ENCODE data around the gene LAMA5. TPM values are rescaled to one million over a fixed set of nuclear protein-coding genes. Genes with fewer than 3 reads are reported as not detected.
A peak's percentile ranks its signal among the peaks of the same experiment; 100 is the strongest.

LAMA5 gene
- total RNA-seq, 2 experiments from 2014 or later = 0.33 to 0.63 TPM

- ChIA-PET CTCF (no interaction called here), POLR2A (no interaction called here)
- no peak overlapping the region for H3K27ac Mint-ChIP-seq
- no peaks in the 10 kb centered on the region for H3K27me3 Mint-ChIP-seq
- peaks cover 9% of the 10 kb centered on the region for H3K36me3 Mint-ChIP-seq (ENCODE audit: low read depth)
- no peak overlapping the region for H3K4me3 Mint-ChIP-seq
- H3K9me3 Mint-ChIP-seq = no peaks in the 10 kb centered on the region
- DNase-seq = no peak
- no peaks in the 10 kb centered on the region for H3K4me1 Mint-ChIP-seq
These were observed 54.1 kb downstream of the LAMA5 start for GRCh38 chr20:62313021-62313420.

- no peak overlapping the region for H3K27ac Mint-ChIP-seq
- no peak for DNase-seq
- CTCF ChIA-PET = no interaction called here
- H3K9me3 Mint-ChIP-seq = no peaks in the 10 kb centered on the region
- H3K36me3 Mint-ChIP-seq (ENCODE audit: low read depth) = peaks cover 13% of the 10 kb centered on the region
- no peaks in the 10 kb centered on the region for H3K4me1 Mint-ChIP-seq
- H3K4me3 Mint-ChIP-seq = no peak overlapping the region
- no peaks in the 10 kb centered on the region for H3K27me3 Mint-ChIP-seq
- POLR2A ChIA-PET = no interaction called here
These were observed 54.5 kb downstream of the LAMA5 start for GRCh38 chr20:62312662-62312977.

- Mint-ChIP-seq H3K4me1 (no peaks in the 10 kb centered on the region), H3K4me3 (no peak overlapping the region), H3K27ac (no peak overlapping the region), H3K9me3 (no peaks in the 10 kb centered on the region), H3K27me3 (no peaks in the 10 kb centered on the region), H3K36me3 (ENCODE audit: low read depth) (peaks cover 13% of the 10 kb centered on the region)
- ChIA-PET CTCF (no interaction called here), POLR2A (no interaction called here)
- DNase-seq = no peak
These were observed 55.1 kb downstream of the LAMA5 start for GRCh38 chr20:62311832-62312661.

- no peaks in the 10 kb centered on the region for H3K27me3 Mint-ChIP-seq
- CTCF ChIA-PET = no interaction called here
- POLR2A ChIA-PET = no interaction called here
- peaks cover 16% of the 10 kb centered on the region for H3K36me3 Mint-ChIP-seq (ENCODE audit: low read depth)
- no peak for DNase-seq
- H3K4me1 Mint-ChIP-seq = no peaks in the 10 kb centered on the region
- H3K4me3 Mint-ChIP-seq = no peak overlapping the region
- no peak overlapping the region for H3K27ac Mint-ChIP-seq
- H3K9me3 Mint-ChIP-seq = no peaks in the 10 kb centered on the region
These were observed 56.0 kb downstream of the LAMA5 start for GRCh38 chr20:62311150-62311549.

GRCh38 chr20:62310757-62311121 is 56.4 kb downstream of the LAMA5 start:
- CTCF ChIA-PET = no interaction called here
- no peaks in the 10 kb centered on the region for H3K4me1 Mint-ChIP-seq
- H3K27me3 Mint-ChIP-seq = no peaks in the 10 kb centered on the region
- no peak overlapping the region for H3K27ac Mint-ChIP-seq
- POLR2A ChIA-PET = no interaction called here
- H3K4me3 Mint-ChIP-seq = no peak overlapping the region
- no peak for DNase-seq
- H3K36me3 Mint-ChIP-seq (ENCODE audit: low read depth) = peaks cover 19% of the 10 kb centered on the region
- no peaks in the 10 kb centered on the region for H3K9me3 Mint-ChIP-seq

- no peak overlapping the region for H3K27ac Mint-ChIP-seq
- no peak for DNase-seq
- H3K36me3 Mint-ChIP-seq (ENCODE audit: low read depth) = peaks cover 24% of the 10 kb centered on the region
- H3K4me1 Mint-ChIP-seq = peaks cover 6% of the 10 kb centered on the region
- no peak overlapping the region for H3K4me3 Mint-ChIP-seq
- ChIA-PET CTCF (no interaction called here), POLR2A (no interaction called here)
- H3K27me3 Mint-ChIP-seq = no peaks in the 10 kb centered on the region
- no peaks in the 10 kb centered on the region for H3K9me3 Mint-ChIP-seq
These were observed 57.0 kb downstream of the LAMA5 start for GRCh38 chr20:62309947-62310756.

- H3K36me3 Mint-ChIP-seq (ENCODE audit: low read depth) = peaks cover 30% of the 10 kb centered on the region
- CTCF ChIA-PET = no interaction called here
- H3K27me3 Mint-ChIP-seq = no peaks in the 10 kb centered on the region
- no peaks in the 10 kb centered on the region for H3K9me3 Mint-ChIP-seq
- H3K27ac Mint-ChIP-seq = no peak overlapping the region
- POLR2A ChIA-PET = no interaction called here
- H3K4me1 Mint-ChIP-seq = peaks cover 13% of the 10 kb centered on the region
- H3K4me3 Mint-ChIP-seq = no peak overlapping the region
- DNase-seq = no peak
These were observed 57.7 kb downstream of the LAMA5 start for GRCh38 chr20:62309198-62309944.

- no peak for DNase-seq
- H3K4me3 Mint-ChIP-seq = no peak overlapping the region
- H3K27me3 Mint-ChIP-seq = no peaks in the 10 kb centered on the region
- H3K4me1 Mint-ChIP-seq = peaks cover 22% of the 10 kb centered on the region
- H3K36me3 Mint-ChIP-seq (ENCODE audit: low read depth) = peaks cover 40% of the 10 kb centered on the region
- CTCF ChIA-PET = no interaction called here
- no peak overlapping the region for H3K27ac Mint-ChIP-seq
- POLR2A ChIA-PET = no interaction called here
- no peaks in the 10 kb centered on the region for H3K9me3 Mint-ChIP-seq
These were observed 58.9 kb downstream of the LAMA5 start for GRCh38 chr20:62308102-62308822.

GRCh38 chr20:62307226-62308101 is 59.6 kb downstream of the LAMA5 start:
- POLR2A ChIA-PET = no interaction called here
- Mint-ChIP-seq H3K27me3 (no peaks in the 10 kb centered on the region), H3K4me1 (peaks cover 22% of the 10 kb centered on the region), H3K36me3 (ENCODE audit: low read depth) (peaks cover 40% of the 10 kb centered on the region), H3K9me3 (no peaks in the 10 kb centered on the region), H3K27ac (no peak overlapping the region), H3K4me3 (no peak overlapping the region)
- DNase-seq = no peak
- CTCF ChIA-PET = no interaction called here

GRCh38 chr20:62306414-62307187 is 60.5 kb downstream of the LAMA5 start:
- peak overlapping the region; percentile 17 for H3K4me3 Mint-ChIP-seq
- POLR2A ChIA-PET = interaction anchor here (0.6 to 1.5 kb wide), 2 partner anchors 8 to 79 kb away, joined by 3 read pairs; no protein-coding TSS in a partner anchor
- no peak overlapping the region for H3K27ac Mint-ChIP-seq
- CTCF ChIA-PET = no interaction called here
- peaks cover 27% of the 10 kb centered on the region for H3K4me1 Mint-ChIP-seq
- H3K27me3 Mint-ChIP-seq = no peaks in the 10 kb centered on the region
- DNase-seq = no peak
- no peaks in the 10 kb centered on the region for H3K9me3 Mint-ChIP-seq
- H3K36me3 Mint-ChIP-seq (ENCODE audit: low read depth) = peaks cover 40% of the 10 kb centered on the region

GRCh38 chr20:62305765-62306413 is 61.2 kb downstream of the LAMA5 start:
- ChIA-PET POLR2A (interaction anchor here (1.5 kb wide), 1 partner anchor 9 kb away, joined by 3 read pairs; no protein-coding TSS in a partner anchor), CTCF (no interaction called here)
- H3K27ac Mint-ChIP-seq = no peak overlapping the region
- peaks cover 31% of the 10 kb centered on the region for H3K4me1 Mint-ChIP-seq
- no peaks in the 10 kb centered on the region for H3K27me3 Mint-ChIP-seq
- peak overlapping the region; percentile 17 for H3K4me3 Mint-ChIP-seq
- H3K36me3 Mint-ChIP-seq (ENCODE audit: low read depth) = peaks cover 40% of the 10 kb centered on the region
- DNase-seq = no peak
- H3K9me3 Mint-ChIP-seq = no peaks in the 10 kb centered on the region
